HEK293 (cell line): ENCODE measurements around the gene SS18.
A peak's percentile ranks its signal among the peaks of the same experiment; 100 is the strongest.

Experiments
- CTCF ChIA-PET: fragments of 350-600 bp; formaldehyde crosslinking; extraction: SDS; loops from one replicate; lab custom pipeline; 2021; ENCODE audit warnings: antibody characterized with exemption; lab: Yijun Ruan, JAX
- POLR2A ChIA-PET: fragments of 300-600 bp; formaldehyde crosslinking; extraction: SDS; loops from one replicate; lab custom pipeline; 2020; ENCODE audit warnings: antibody characterized with exemption, inconsistent platforms; lab: Yijun Ruan, JAX
- H3K27ac ChIP-seq: fragments of 200-500 bp; sonication (Bioruptor generic); 2 replicates; pipeline ENCODE4 v1.5.1; 2014; ENCODE audit warnings: low read depth, low read length, control low read depth, inconsistent platforms; ENCODE audit errors: extremely low read depth
- H3K36me3 ChIP-seq, 2 experiments: fragments of 200-500 bp in 1 of 2; sonication (Bioruptor generic) in 1 of 2; 1 replicate in 1 of 2; 2 replicates in 1 of 2; pipeline ENCODE4 v1.5.1; 2014 to 2017; ENCODE audit warnings: inconsistent platforms in 2 of 2, low read length in 2 of 2; ENCODE audit not compliant: control insufficient read depth in 2 of 2, insufficient read depth in 1 of 2
- H3K4me1 ChIP-seq: fragments of 200-500 bp; sonication (Bioruptor generic); 2 replicates; pipeline ENCODE4 v1.5.1; 2014; ENCODE audit warnings: mild to moderate bottlenecking, low read length, inconsistent platforms; ENCODE audit not compliant: control insufficient read depth, insufficient read depth
- H3K4me3 ChIP-seq: 2 replicates; pipeline ENCODE4 v1.5.1; 2011; ENCODE audit warnings: low read depth, mild to moderate bottlenecking, control low read depth, low read length, moderate library complexity
- H3K9me3 ChIP-seq: fragments of 200-500 bp; sonication (Bioruptor generic); 2 replicates; pipeline ENCODE4 v1.5.1; 2014; ENCODE audit warnings: low read depth, low read length, inconsistent platforms; ENCODE audit not compliant: control insufficient read depth, insufficient read depth
- BCL11A ChIP-seq: fragments of 450-650 bp; formaldehyde crosslinking; IDR thresholded peaks from 2 replicates; pipeline ENCODE4 v1.5.1; 2016; ENCODE audit warnings: low read depth, missing biosample characterization, missing genetic modification characterization
- GFI1B ChIP-seq: fragments of 450-650 bp; formaldehyde crosslinking; IDR thresholded peaks from 2 replicates; pipeline ENCODE4 v1.5.1; 2016; ENCODE audit warnings: missing biosample characterization, missing genetic modification characterization
- HOXC10 ChIP-seq: sonication (generic); formaldehyde crosslinking; IDR thresholded peaks from 2 replicates; pipeline ENCODE4 v1.8.1; 2023; ENCODE audit warnings: mild to moderate bottlenecking, missing genetic modification reagents
- HOXD13 ChIP-seq: sonication (generic); formaldehyde crosslinking; IDR thresholded peaks from 2 replicates; pipeline ENCODE4 v1.8.0; 2022; ENCODE audit warnings: missing genetic modification reagents, borderline replicate concordance
- KLF16 ChIP-seq: fragments of 450-650 bp; formaldehyde crosslinking; IDR thresholded peaks from 2 replicates; pipeline ENCODE4 v1.5.1; 2017; ENCODE audit warnings: missing biosample characterization, missing genetic modification characterization
- PRDM1 ChIP-seq: fragments of 450-650 bp; formaldehyde crosslinking; IDR thresholded peaks from 2 replicates; pipeline ENCODE4; 2016; ENCODE audit warnings: missing biosample characterization, missing genetic modification characterization
- SP7 ChIP-seq: fragments of 450-650 bp; formaldehyde crosslinking; IDR thresholded peaks from 2 replicates; pipeline ENCODE4 v1.5.1; 2016; ENCODE audit warnings: missing biosample characterization, missing genetic modification characterization
- ZIC2 ChIP-seq: fragments of 450-650 bp; formaldehyde crosslinking; IDR thresholded peaks from 2 replicates; pipeline ENCODE4 v1.5.1; 2016; ENCODE audit warnings: missing biosample characterization, missing genetic modification characterization
- ZNF112 ChIP-seq: fragments of 450-650 bp; formaldehyde crosslinking; IDR thresholded peaks from 2 replicates; pipeline ENCODE4 v1.5.0; 2017; ENCODE audit warnings: missing biosample characterization, missing genetic modification characterization
- ZNF223 ChIP-seq: fragments of 450-650 bp; formaldehyde crosslinking; IDR thresholded peaks from 2 replicates; pipeline ENCODE4 v1.5.1; 2016; ENCODE audit warnings: missing biosample characterization, missing genetic modification characterization
- ZNF335 ChIP-seq: fragments of 450-650 bp; formaldehyde crosslinking; conservative IDR thresholded peaks from 2 replicates; pipeline ENCODE4 v1.5.1; 2016; ENCODE audit warnings: missing biosample characterization, missing genetic modification characterization
- ZNF404 ChIP-seq: fragments of 450-650 bp; formaldehyde crosslinking; IDR thresholded peaks from 2 replicates; pipeline ENCODE4 v1.5.1; 2017; ENCODE audit warnings: missing biosample characterization, missing genetic modification characterization
- ZNF426 ChIP-seq: fragments of 450-650 bp; formaldehyde crosslinking; IDR thresholded peaks from 2 replicates; pipeline ENCODE4 v1.5.1; 2017; ENCODE audit warnings: missing biosample characterization, missing genetic modification characterization, mild to moderate bottlenecking, inconsistent platforms, moderate library complexity
- ZNF449 ChIP-seq: fragments of 450-650 bp; formaldehyde crosslinking; IDR thresholded peaks from 2 replicates; pipeline ENCODE4 v1.5.1; 2017; ENCODE audit warnings: missing biosample characterization, mild to moderate bottlenecking, missing genetic modification characterization, moderate library complexity
- ZNF530 ChIP-seq: fragments of 450-650 bp; formaldehyde crosslinking; IDR thresholded peaks from 2 replicates; pipeline ENCODE4 v1.5.1; 2016; ENCODE audit warnings: low read depth, missing biosample characterization, missing genetic modification characterization
- ZNF548 ChIP-seq: fragments of 450-650 bp; formaldehyde crosslinking; IDR thresholded peaks from 2 replicates; pipeline ENCODE4 v1.5.1; 2016; ENCODE audit warnings: missing biosample characterization, missing genetic modification characterization
- ZNF600 ChIP-seq: fragments of 450-650 bp; formaldehyde crosslinking; IDR thresholded peaks from 2 replicates; pipeline ENCODE4 v1.5.1; 2016; ENCODE audit warnings: missing biosample characterization, missing genetic modification characterization
- ZNF621 ChIP-seq: fragments of 450-650 bp; formaldehyde crosslinking; IDR thresholded peaks from 2 replicates; pipeline ENCODE4 v1.5.1; 2017; ENCODE audit warnings: missing biosample characterization, missing genetic modification characterization
- ZNF623 ChIP-seq: fragments of 450-650 bp; formaldehyde crosslinking; IDR thresholded peaks from 2 replicates; pipeline ENCODE4 v1.5.1; 2016; ENCODE audit warnings: missing biosample characterization, missing genetic modification characterization
- ZNF692 ChIP-seq: fragments of 450-650 bp; formaldehyde crosslinking; IDR thresholded peaks from 2 replicates; pipeline ENCODE4 v1.5.1; 2016; ENCODE audit warnings: missing biosample characterization, missing genetic modification characterization
- ZNF747 ChIP-seq: fragments of 450-650 bp; formaldehyde crosslinking; IDR thresholded peaks from 2 replicates; pipeline ENCODE4 v1.5.1; 2016; ENCODE audit warnings: missing biosample characterization, missing genetic modification characterization
- ZNF785 ChIP-seq: fragments of 450-650 bp; formaldehyde crosslinking; IDR thresholded peaks from 2 replicates; pipeline ENCODE4 v1.5.1; 2016; ENCODE audit warnings: missing biosample characterization, missing genetic modification characterization
- ZNF830 ChIP-seq: fragments of 450-650 bp; IDR thresholded peaks from 2 replicates; pipeline ENCODE4 v1.5.0; 2018; ENCODE audit warnings: missing biosample characterization, missing genetic modification characterization, low read depth, mild to moderate bottlenecking, moderate library complexity
- TF ChIP-seq, protein P1 (sequence below): fragments of 450-650 bp; formaldehyde crosslinking; IDR thresholded peaks from 2 replicates; pipeline ENCODE4 v1.5.1; 2016; ENCODE audit warnings: missing biosample characterization, missing genetic modification characterization
- TF ChIP-seq, protein P2 (sequence below): fragments of 450-650 bp; formaldehyde crosslinking; IDR thresholded peaks from 2 replicates; pipeline ENCODE4 v1.5.1; 2017; ENCODE audit warnings: missing biosample characterization, missing genetic modification characterization

Gene SS18

GRCh38 chr18:26003817-26004216 lies 86.6 kb downstream of the SS18 start (continued):
- TF ChIP-seq ZNF692, result no peak
- no peak for TF ChIP-seq ZIC2 (tag by site-specific recombination)
- TF ChIP-seq ZNF449 (tag by site-specific recombination), result no peak
- TF ChIP-seq BCL11A, result no peak
- TF ChIP-seq ZNF223 (tag by site-specific recombination), result no peak
- TF ChIP-seq ZNF621 (tag by site-specific recombination), result no peak
- TF ChIP-seq PRDM1 (tag by site-specific recombination), result no peak
- TF ChIP-seq ZNF426 (tag by site-specific recombination), result no peak
- TF ChIP-seq ZNF112, result no peak
- no peak for TF ChIP-seq ZNF623 (tag by site-specific recombination)
- TF ChIP-seq ZNF600 (tag by site-specific recombination), result no peak
- no peak for TF ChIP-seq ZNF530 (tag by site-specific recombination)
- TF ChIP-seq ZNF785 (tag by site-specific recombination), result no peak
- no peak for TF ChIP-seq HOXD13 (CRISPR knock-in tag)
- TF ChIP-seq ZNF404 (tag by site-specific recombination), result no peak
- TF ChIP-seq GFI1B (tag by site-specific recombination), result no peak
- no peak for TF ChIP-seq KLF16 (tag by site-specific recombination)

DNA sequence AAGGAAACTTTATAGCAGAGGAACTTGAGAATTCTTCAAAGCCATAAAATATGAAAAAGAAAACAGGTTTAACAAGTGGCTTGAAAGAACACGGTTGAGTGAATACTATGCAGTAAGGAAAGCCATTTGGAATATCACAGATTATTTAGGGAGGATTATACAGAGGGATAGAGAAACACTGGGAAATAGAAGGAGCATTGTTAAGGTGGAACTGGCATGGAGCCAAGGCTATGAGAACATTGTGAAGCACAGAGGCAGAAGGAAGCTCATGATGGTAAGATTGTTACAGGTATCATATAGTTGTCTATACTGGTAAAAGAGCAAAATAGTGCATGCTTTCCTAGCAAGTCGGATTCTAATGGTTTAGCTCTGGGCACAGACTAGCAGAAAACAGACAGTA lies 87.1 kb downstream of the SS18 start:
- TF ChIP-seq, protein P1, sequence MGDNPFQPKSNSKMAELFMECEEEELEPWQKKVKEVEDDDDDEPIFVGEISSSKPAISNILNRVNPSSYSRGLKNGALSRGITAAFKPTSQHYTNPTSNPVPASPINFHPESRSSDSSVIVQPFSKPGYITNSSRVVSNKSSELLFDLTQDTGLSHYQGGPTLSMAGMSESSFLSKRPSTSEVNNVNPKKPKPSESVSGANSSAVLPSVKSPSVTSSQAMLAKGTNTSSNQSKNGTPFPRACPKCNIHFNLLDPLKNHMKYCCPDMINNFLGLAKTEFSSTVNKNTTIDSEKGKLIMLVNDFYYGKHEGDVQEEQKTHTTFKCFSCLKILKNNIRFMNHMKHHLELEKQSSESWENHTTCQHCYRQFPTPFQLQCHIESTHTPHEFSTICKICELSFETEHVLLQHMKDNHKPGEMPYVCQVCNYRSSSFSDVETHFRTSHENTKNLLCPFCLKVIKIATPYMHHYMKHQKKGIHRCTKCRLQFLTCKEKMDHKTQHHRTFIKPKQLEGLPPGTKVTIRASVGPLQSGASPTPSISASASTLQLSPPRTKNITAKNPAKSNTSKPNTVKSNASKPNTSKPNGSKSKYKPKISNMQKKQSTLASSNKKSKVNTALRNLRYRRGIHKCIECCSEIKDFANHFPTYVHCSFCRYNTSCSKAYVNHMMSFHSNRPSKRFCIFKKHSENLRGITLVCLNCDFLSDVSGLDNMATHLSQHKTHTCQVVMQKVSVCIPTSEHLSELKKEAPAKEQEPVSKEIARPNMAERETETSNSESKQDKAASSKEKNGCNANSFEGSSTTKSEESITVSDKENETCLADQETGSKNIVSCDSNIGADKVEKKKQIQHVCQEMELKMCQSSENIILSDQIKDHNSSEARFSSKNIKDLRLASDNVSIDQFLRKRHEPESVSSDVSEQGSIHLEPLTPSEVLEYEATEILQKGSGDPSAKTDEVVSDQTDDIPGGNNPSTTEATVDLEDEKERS (tag by site-specific recombination), result no peak
- TF ChIP-seq ZNF112 (0 out of 2 replicates have a peak, but pooled peaks have one; percentile 45), ZNF548 (no peak), HOXC10 (no peak), ZNF747 (tag by site-specific recombination) (no peak), SP7 (no peak), ZNF335 (no peak), ZNF830 (no peak)
- TF ChIP-seq, protein P2, sequence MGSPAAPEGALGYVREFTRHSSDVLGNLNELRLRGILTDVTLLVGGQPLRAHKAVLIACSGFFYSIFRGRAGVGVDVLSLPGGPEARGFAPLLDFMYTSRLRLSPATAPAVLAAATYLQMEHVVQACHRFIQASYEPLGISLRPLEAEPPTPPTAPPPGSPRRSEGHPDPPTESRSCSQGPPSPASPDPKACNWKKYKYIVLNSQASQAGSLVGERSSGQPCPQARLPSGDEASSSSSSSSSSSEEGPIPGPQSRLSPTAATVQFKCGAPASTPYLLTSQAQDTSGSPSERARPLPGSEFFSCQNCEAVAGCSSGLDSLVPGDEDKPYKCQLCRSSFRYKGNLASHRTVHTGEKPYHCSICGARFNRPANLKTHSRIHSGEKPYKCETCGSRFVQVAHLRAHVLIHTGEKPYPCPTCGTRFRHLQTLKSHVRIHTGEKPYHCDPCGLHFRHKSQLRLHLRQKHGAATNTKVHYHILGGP (tag by site-specific recombination), result peak; percentile 39; the same call in 1 of the 2 replicates
- ChIA-PET POLR2A (no interaction called here), CTCF (interaction anchor here (0.6 to 1.1 kb wide), 2 partner anchors 10 to 170 kb away, joined by 3 to 4 read pairs; no protein-coding TSS in a partner anchor)
- H3K9me3 ChIP-seq, result no peaks in the 10 kb centered on the region
- no peaks in the 10 kb centered on the region for H3K4me1 ChIP-seq
- H3K27ac ChIP-seq, result no peak overlapping the region
- H3K4me3 ChIP-seq, result no peak overlapping the region
- H3K36me3 ChIP-seq, result no peaks in the 10 kb centered on the region
